GM19023 (cell line): Measurements from ENCODE around the gene ETV5.

Experiments used
- ATAC-seq: cut with Tn5 transposase; IDR thresholded peaks from one replicate; pipeline ENCODE4 v1.9.1; 2021; ENCODE audit warnings: mild to moderate bottlenecking, moderate library complexity; ENCODE audit not compliant: unreplicated experiment

Gene ETV5

GRCh38 chr3:186070133-186070532 is 38.8 kb downstream of the ETV5 start:
- no peak for ATAC-seq

GRCh38 chr3:186069199-186069598 is 39.7 kb downstream of the ETV5 start:
- no peak for ATAC-seq

- ATAC-seq, result no peak
Measured at GRCh38 chr3:186068243-186068552, 40.7 kb downstream of the ETV5 start.

GRCh38 chr3:186067360-186068242 is 41.3 kb downstream of the ETV5 start:
- ATAC-seq, result no peak

- ATAC-seq, result peak; percentile 80
Measured at GRCh38 chr3:186060222-186060621, 48.7 kb downstream of the ETV5 start.

GRCh38 chr3:186059192-186059591 is 49.7 kb downstream of the ETV5 start:
- ATAC-seq, result no peak

- ATAC-seq, result no peak
Measured at GRCh38 chr3:186058225-186058624, 50.7 kb downstream of the ETV5 start.

- no peak for ATAC-seq
Measured at GRCh38 chr3:186057594-186057993, 51.3 kb downstream of the ETV5 start.

GRCh38 chr3:186054792-186055352 is 54.0 kb downstream of the ETV5 start:
- ATAC-seq, result no peak

GRCh38 chr3:186053954-186054791 is 54.7 kb downstream of the ETV5 start:
- ATAC-seq, result no peak

GRCh38 chr3:186052096-186052840 is 56.6 kb downstream of the ETV5 start:
- no peak for ATAC-seq

GRCh38 chr3:186049001-186049400 is 59.9 kb downstream of the ETV5 start:
- ATAC-seq, result no peak

GRCh38 chr3:186048119-186048518 is 60.8 kb downstream of the ETV5 start:
- ATAC-seq, result no peak

GRCh38 chr3:186046838-186047237 is 62.1 kb downstream of the ETV5 start:
- ATAC-seq, result no peak

- ATAC-seq, result no peak
Measured at GRCh38 chr3:186044968-186045367, 63.9 kb downstream of the ETV5 start.

GRCh38 chr3:186044427-186044826 is 64.5 kb downstream of the ETV5 start:
- no peak for ATAC-seq

- ATAC-seq, result no peak
Measured at GRCh38 chr3:186042521-186043202, 66.2 kb downstream of the ETV5 start.

- no peak for ATAC-seq
Measured at GRCh38 chr3:186042036-186042435, 66.9 kb downstream of the ETV5 start.

GRCh38 chr3:186038360-186038759 is 70.5 kb downstream of the ETV5 start:
- no peak for ATAC-seq

- no peak for ATAC-seq
Measured at GRCh38 chr3:186035277-186035676, 73.6 kb downstream of the ETV5 start.
